DMS53 treated with DMSO at 0.1 percent for 48 hours (cell line): Measurements from ENCODE around the gene HIVEP3.
"Not testable (repeated sequence)": the region's sequence is repeated elsewhere in the genome, so short reads cannot be mapped to it uniquely, and the experiment has no call there.

Experiments
- DNase-seq: peaks from one replicate; lab custom pipeline; 2025; ENCODE audit not compliant: unreplicated experiment; lab: John Stamatoyannopoulos, UW

HIVEP3 gene

GRCh38 chr1:41572224-41572623 lies 346.5 kb downstream of the HIVEP3 start:
- no peak for DNase-seq

- DNase-seq, result no peak
Measured at GRCh38 chr1:41571041-41571440, 347.7 kb downstream of the HIVEP3 start.

GRCh38 chr1:41568204-41568603 lies 350.5 kb downstream of the HIVEP3 start:
- DNase-seq, result no peak

- DNase-seq, result no peak
Measured at GRCh38 chr1:41566969-41567368, 351.8 kb downstream of the HIVEP3 start.

GRCh38 chr1:41566274-41566885 lies 352.3 kb downstream of the HIVEP3 start:
- DNase-seq, result no peak

GRCh38 chr1:41564741-41565475 lies 353.8 kb downstream of the HIVEP3 start:
- no peak for DNase-seq

- no peak for DNase-seq
Measured at GRCh38 chr1:41562328-41562727, 356.4 kb downstream of the HIVEP3 start.

GRCh38 chr1:41560931-41561330 lies 357.8 kb downstream of the HIVEP3 start:
- DNase-seq, result no peak

- DNase-seq, result no peak
Measured at GRCh38 chr1:41560496-41560895, 358.2 kb downstream of the HIVEP3 start.

- DNase-seq, result no peak
Measured at GRCh38 chr1:41559331-41559730, 359.4 kb downstream of the HIVEP3 start.

GRCh38 chr1:41558761-41559171 lies 360.0 kb downstream of the HIVEP3 start:
- no peak for DNase-seq

GRCh38 chr1:41557751-41558455 lies 360.8 kb downstream of the HIVEP3 start:
- no peak for DNase-seq

GRCh38 chr1:41554746-41555145 lies 364.0 kb downstream of the HIVEP3 start:
- DNase-seq, result not testable (repeated sequence)

GRCh38 chr1:41547781-41548560 lies 370.8 kb downstream of the HIVEP3 start:
- DNase-seq, result no peak

- no peak for DNase-seq
Measured at GRCh38 chr1:41547336-41547735, 371.4 kb downstream of the HIVEP3 start.

- DNase-seq, result no peak
Measured at GRCh38 chr1:41546833-41547135, 371.9 kb downstream of the HIVEP3 start.

GRCh38 chr1:41545996-41546832 lies 372.5 kb downstream of the HIVEP3 start:
- DNase-seq, result no peak

GRCh38 chr1:41542196-41542930 lies 376.4 kb downstream of the HIVEP3 start:
- no peak for DNase-seq

GRCh38 chr1:41541592-41541952 lies 377.1 kb downstream of the HIVEP3 start:
- DNase-seq, result no peak
